GM18520 (cell line): ENCODE results near the gene TENM4.

Experiments used
- ATAC-seq: cut with Tn5 transposase; IDR thresholded peaks from one replicate; pipeline ENCODE4 v1.9.1; 2021; ENCODE audit not compliant: unreplicated experiment

TENM4 gene

GRCh38 chr11:79311461-79311860, 129.4 kb downstream of the TENM4 start:
- ATAC-seq = no peak

GRCh38 chr11:79309407-79309806, 131.4 kb downstream of the TENM4 start:
- no peak for ATAC-seq

GRCh38 chr11:79308429-79308828, 132.4 kb downstream of the TENM4 start:
- ATAC-seq = no peak

- ATAC-seq = no peak
Measured at GRCh38 chr11:79304599-79305212, 136.1 kb downstream of the TENM4 start.

- no peak for ATAC-seq
Measured at GRCh38 chr11:79296141-79296540, 144.7 kb downstream of the TENM4 start.

- no peak for ATAC-seq
Measured at GRCh38 chr11:79294845-79295731, 145.7 kb downstream of the TENM4 start.

- ATAC-seq = no peak
Measured at GRCh38 chr11:79291948-79292347, 148.9 kb downstream of the TENM4 start.

- ATAC-seq = no peak
Measured at GRCh38 chr11:79290761-79291160, 150.1 kb downstream of the TENM4 start.

- ATAC-seq = no peak
Measured at GRCh38 chr11:79287952-79288351, 152.9 kb downstream of the TENM4 start.

- ATAC-seq = no peak
Measured at GRCh38 chr11:79285756-79286155, 155.1 kb downstream of the TENM4 start.

GRCh38 chr11:79276736-79277325, 164.0 kb downstream of the TENM4 start:
- ATAC-seq = no peak

GRCh38 chr11:79274636-79275331, 166.0 kb downstream of the TENM4 start:
- ATAC-seq = no peak

- ATAC-seq = no peak
Measured at GRCh38 chr11:79273781-79274180, 167.0 kb downstream of the TENM4 start.

- no peak for ATAC-seq
Measured at GRCh38 chr11:79269611-79270307, 171.1 kb downstream of the TENM4 start.

- ATAC-seq = no peak
Measured at GRCh38 chr11:79266396-79266795, 174.4 kb downstream of the TENM4 start.

- no peak for ATAC-seq
Measured at GRCh38 chr11:79265756-79266322, 175.0 kb downstream of the TENM4 start.

- no peak for ATAC-seq
Measured at GRCh38 chr11:79264284-79264683, 176.5 kb downstream of the TENM4 start.

GRCh38 chr11:79263001-79263400, 177.8 kb downstream of the TENM4 start:
- ATAC-seq = no peak

GRCh38 chr11:79262221-79262620, 178.6 kb downstream of the TENM4 start:
- ATAC-seq = no peak

GRCh38 chr11:79261684-79262083, 179.1 kb downstream of the TENM4 start:
- ATAC-seq = no peak
